AG09309 (cell line): ENCODE measurements around the gene CFAP92.
A peak's percentile ranks its signal among the peaks of the same experiment; 100 is the strongest.

Source experiments
- DNase-seq: peaks from one replicate; pipeline ENCODE4 v3.0.0-alpha.2; 2010; ENCODE audit warnings: low read depth
- H3K4me3 ChIP-seq: 2 replicates; pipeline ENCODE4 v1.5.1; 2011; ENCODE audit warnings: mild to moderate bottlenecking, low read depth, low read length, moderate library complexity; ENCODE audit not compliant: control insufficient read depth
- TF ChIP-seq, protein P1 (sequence below): IDR thresholded peaks from 2 replicates; pipeline ENCODE4 v1.5.1; 2011; ENCODE audit warnings: mild to moderate bottlenecking, low read depth, low read length, inconsistent platforms; ENCODE audit not compliant: insufficient read depth, control insufficient read depth; ENCODE audit errors: missing control alignments

Gene CFAP92

DNA sequence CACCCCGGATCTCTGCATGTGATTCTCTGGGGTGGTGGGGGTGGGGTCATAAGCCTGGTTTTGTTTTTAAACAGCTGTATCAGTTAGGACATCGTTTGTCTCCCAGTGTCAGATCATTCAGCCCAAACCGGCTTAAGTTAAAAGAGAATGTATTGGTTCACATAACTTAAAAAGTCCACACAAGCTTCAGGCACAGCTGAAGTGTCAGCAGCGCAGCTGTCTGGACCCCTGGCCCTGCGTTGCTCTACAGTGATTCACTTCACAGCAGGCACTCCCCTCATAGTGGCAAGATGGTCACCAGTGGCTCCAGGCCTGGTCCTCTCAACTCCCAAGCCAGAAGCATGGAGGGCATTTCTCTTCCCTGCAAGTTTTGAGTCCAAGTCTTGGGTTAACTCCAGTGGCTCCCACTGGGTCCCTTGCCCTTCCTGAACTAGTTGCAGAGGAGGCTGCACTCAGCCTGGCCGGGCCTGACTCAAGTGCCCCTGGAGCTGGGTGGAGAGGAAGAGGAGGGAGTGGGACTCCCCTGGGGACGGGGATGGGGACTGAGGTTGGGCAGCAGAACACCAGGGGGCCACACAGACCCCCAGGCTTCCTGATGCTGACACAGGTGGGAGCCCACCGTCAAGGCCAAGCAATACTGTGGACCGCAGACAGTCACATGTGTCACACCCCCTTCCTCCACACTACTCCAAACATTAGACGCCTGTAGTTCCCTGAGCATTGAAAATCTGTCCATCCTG is 37.8 kb upstream of the CFAP92 start:
- no peak for DNase-seq
- H3K4me3 ChIP-seq = no peak overlapping the region
- TF ChIP-seq, protein P1, sequence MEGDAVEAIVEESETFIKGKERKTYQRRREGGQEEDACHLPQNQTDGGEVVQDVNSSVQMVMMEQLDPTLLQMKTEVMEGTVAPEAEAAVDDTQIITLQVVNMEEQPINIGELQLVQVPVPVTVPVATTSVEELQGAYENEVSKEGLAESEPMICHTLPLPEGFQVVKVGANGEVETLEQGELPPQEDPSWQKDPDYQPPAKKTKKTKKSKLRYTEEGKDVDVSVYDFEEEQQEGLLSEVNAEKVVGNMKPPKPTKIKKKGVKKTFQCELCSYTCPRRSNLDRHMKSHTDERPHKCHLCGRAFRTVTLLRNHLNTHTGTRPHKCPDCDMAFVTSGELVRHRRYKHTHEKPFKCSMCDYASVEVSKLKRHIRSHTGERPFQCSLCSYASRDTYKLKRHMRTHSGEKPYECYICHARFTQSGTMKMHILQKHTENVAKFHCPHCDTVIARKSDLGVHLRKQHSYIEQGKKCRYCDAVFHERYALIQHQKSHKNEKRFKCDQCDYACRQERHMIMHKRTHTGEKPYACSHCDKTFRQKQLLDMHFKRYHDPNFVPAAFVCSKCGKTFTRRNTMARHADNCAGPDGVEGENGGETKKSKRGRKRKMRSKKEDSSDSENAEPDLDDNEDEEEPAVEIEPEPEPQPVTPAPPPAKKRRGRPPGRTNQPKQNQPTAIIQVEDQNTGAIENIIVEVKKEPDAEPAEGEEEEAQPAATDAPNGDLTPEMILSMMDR = no peak

DNA sequence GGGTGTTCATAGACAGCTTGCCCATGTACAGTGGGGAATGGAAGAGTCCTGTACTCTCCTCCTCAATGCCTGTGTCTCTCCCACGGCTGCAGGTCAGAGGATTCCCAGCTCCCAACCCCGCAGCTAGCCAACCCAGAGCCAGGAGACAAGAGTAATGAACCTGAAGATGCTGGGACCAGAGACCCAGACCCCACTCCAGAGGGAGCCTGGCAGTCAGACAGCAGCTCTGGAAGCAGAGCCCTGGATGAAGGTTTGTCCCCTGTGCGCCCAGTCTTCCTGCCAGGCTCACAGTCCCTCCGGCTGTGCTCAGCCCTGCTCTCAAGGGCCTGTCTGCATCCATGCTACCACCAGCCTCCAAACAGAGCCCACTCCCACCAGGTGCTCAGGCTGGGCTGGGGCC is 36.7 kb upstream of the CFAP92 start:
- no peak for DNase-seq
- no peak overlapping the region for H3K4me3 ChIP-seq
- TF ChIP-seq, protein P1 = no peak

DNA sequence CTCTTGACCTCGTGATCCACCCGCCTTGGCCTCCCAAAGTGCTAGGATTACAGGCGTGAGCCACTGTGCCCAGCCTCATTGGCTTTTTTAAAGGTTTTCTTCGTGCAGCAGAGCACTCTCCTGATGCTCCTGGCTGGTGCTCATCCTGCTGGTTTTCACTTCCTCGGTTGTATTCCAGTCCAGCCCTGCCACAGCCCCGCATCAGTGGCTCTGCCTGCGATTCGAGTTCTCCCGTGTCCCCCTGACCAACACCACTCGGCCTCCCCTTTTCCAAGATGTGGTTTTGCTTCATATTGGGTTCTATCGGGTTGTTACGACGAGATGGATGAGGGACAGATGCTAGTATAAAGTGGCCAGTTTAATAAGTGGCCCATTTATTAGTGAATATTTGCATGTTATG is 35.0 kb upstream of the CFAP92 start:
- DNase-seq = no peak
- H3K4me3 ChIP-seq = no peak overlapping the region
- TF ChIP-seq, protein P1 = no peak

DNA sequence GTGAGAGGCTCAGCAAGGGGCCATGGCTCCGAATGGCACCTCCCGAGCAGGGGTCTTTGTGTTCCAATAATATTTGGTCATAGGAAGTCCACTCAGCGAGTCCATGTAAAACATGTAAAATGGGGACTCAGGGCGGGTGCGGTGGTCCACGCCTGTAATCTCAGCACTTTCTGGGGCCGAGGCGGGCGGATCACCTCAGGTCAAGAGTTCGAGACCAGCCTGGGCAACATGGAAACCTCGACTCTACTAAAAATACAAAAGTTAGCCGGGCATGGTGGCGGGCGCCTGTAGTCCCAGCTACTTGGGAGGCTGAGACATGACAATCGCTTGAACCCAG is 33.6 kb upstream of the CFAP92 start:
- no peak for DNase-seq
- H3K4me3 ChIP-seq = peak overlapping the region; percentile 11
- TF ChIP-seq, protein P1 = no peak

DNA sequence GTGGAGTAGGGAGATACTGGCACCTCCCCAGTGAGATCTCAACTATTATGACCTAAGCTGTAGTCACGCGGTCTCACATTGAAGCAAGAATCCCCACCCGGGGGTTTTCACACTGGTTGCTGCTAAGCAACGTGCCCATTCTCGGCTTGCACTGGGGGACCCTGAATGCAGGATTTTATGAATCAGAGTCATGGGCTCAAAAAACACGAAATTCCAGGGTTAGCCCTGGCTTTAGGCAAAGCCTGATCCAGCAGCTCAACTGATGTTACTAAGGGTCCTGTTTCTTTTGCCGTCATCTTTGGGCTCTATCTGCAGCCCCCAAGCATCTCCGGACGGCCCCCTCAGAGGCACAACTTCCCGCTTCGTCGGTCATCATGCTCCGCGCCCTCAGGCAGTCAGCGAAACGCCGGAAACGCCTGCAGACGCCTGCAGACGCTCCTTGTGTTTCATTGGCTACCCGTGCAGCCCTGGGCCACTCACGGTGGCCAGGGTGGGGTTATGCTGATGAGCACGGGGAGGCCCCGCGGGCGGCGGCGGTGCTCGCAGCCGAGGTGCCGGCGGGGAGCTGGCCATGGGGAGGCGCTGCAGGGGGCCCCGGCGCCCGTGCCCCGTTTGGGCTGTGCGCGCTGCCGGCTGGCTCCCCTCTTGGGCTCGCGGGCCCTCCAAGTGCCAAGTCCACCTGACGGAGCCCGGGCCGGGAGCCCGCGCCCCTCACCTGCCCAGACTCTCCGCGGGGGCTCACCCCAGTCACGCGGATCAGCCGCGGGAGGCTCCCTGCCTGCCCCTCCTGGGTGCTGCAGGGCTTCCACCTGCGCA is 33.1 kb upstream of the CFAP92 start:
- peak; percentile 3 for DNase-seq
- TF ChIP-seq, protein P1 = no peak
- H3K4me3 ChIP-seq = peak overlapping the region; percentile 11

DNA sequence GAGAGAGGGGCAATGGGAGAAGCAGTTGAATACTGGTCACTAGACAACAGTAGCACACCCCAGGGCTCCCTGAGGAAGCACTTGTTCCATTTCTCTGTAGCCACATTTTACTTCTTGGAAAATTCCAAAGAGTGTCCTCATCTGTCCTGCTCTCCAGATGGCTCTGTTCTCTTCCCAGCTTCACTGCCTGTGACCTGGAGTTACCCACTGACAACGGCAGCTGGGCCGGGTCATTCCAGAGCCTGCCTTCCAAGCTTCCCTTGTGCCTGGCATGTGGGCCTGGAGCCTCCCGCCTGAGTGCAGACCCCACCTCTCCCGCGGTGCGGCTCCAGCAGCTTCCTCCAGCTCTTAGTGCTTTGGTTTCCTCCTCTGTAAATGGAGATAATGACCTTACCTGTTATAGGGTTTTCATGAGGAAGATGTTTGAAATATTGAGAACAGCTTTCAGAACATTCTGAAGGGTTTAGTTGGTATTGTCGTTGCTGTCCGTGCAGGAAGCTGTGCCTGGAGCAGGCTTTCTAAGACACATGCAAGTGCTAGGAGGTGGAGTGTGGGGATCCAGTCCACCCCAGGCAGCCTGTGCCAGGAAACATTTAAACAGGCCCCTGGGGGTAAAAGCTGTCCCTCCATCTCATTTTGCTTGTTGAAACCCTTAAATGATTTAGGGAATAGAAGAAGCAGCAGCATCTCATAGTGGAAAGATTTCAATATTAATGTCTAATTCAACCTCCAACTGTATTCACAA is 32.0 kb upstream of the CFAP92 start:
- no peak for DNase-seq
- TF ChIP-seq, protein P1 = no peak
- no peak overlapping the region for H3K4me3 ChIP-seq
